Natural killer cell (primary cell): ENCODE results near the gene NR2F6. TPM values are rescaled to one million over a fixed set of nuclear protein-coding genes. Genes with fewer than 3 reads are reported as not detected.

Experiments used
- ATAC-seq, 3 donors: fragments of 150-1000 bp in 2 of 3; fragments of 200-7000 bp in 1 of 3; cut with Tn5 transposase; 1 replicate in 1 of 3; 2 replicates in 2 of 3; pipeline ENCODE4 v1.10.0; 2021; ENCODE audit warnings: mild to moderate bottlenecking in 2 of 3, moderate library complexity in 2 of 3
- DNase-seq, 2 donors: peaks; one replicate each; pipeline versions ENCODE4 v3.0.0 to v3.0.0-alpha.2; 2013 to 2021; ENCODE audit warnings: mixed read lengths in 1 of 2
- H3K27ac ChIP-seq: one replicate; pipeline ENCODE4 v1.5.1; 2013; ENCODE audit warnings: mild to moderate bottlenecking, low read length
- H3K27me3 ChIP-seq: one replicate; pipeline ENCODE4 v1.6.1; 2013; ENCODE audit warnings: low read length; ENCODE audit not compliant: control insufficient read depth, insufficient read depth
- H3K36me3 ChIP-seq: one replicate; pipeline ENCODE4 v1.6.1; 2013; ENCODE audit warnings: low read length; ENCODE audit not compliant: control insufficient read depth, insufficient read depth
- H3K4me1 ChIP-seq: one replicate; pipeline ENCODE4 v1.6.1; 2013; ENCODE audit warnings: low read length; ENCODE audit not compliant: control insufficient read depth, insufficient read depth
- H3K4me3 ChIP-seq: one replicate; pipeline ENCODE4 v1.5.1; 2013; ENCODE audit warnings: low read length
- H3K9me3 ChIP-seq: one replicate; pipeline ENCODE4 v1.6.1; 2013; ENCODE audit warnings: low read length; ENCODE audit not compliant: control insufficient read depth, insufficient read depth
- H3K27ac Mint-ChIP-seq, 2 donors: one replicate each; pipeline ENCODE4 v1.8.0; 2022; ENCODE audit warnings: mild to moderate bottlenecking in 2 of 2, mixed read lengths in 2 of 2, moderate library complexity in 1 of 2
- H3K27me3 Mint-ChIP-seq, 2 donors: one replicate each; pipeline ENCODE4 v1.8.0; 2022; ENCODE audit warnings: low read depth in 2 of 2, mixed read lengths in 2 of 2
- H3K36me3 Mint-ChIP-seq: one replicate; pipeline ENCODE4 v1.8.0; 2022; ENCODE audit warnings: mixed read lengths
- H3K4me1 Mint-ChIP-seq, 2 donors: one replicate each; pipeline ENCODE4 v1.8.0; 2022; ENCODE audit warnings: mixed read lengths in 2 of 2
- H3K4me3 Mint-ChIP-seq: one replicate; pipeline ENCODE4 v1.8.0; 2022; ENCODE audit warnings: mild to moderate bottlenecking, moderate library complexity, mixed read lengths
- H3K9me3 Mint-ChIP-seq, 2 donors: one replicate each; pipeline ENCODE4 v1.8.0; 2022; ENCODE audit warnings: mixed read lengths in 2 of 2
- WGBS: methylation state at CpG from one replicate; pipeline ENCODE4 v1.1.7; 2013; ENCODE audit warnings: missing lambda C conversion rate; ENCODE audit not compliant: insufficient coverage; 5-methylcytosine and 5-hydroxymethylcytosine counted together
- intact Hi-C: fragments of 100-400 bp; cut with micrococcal nuclease; formaldehyde crosslinking; loops from one replicate; pipeline ENCODE4 v1.14.2; 2022
- total RNA-seq, 4 donors: library from RNA; stranded (reverse); fragments of 120-200 nt in 1 of 4; gene quantifications; one replicate each; pipeline versions ENCODE4 v1.2.3 to v1.2.4, GENCODE V29; 2013 to 2022
- TF ChIP-seq, protein P1 (sequence below): fragments of 200-600 bp; IDR thresholded peaks from one replicate; pipeline ENCODE4 v1.8.0; 2022; ENCODE audit warnings: antibody characterized with exemption

The NR2F6 gene
- total RNA-seq, 3 donors from 2014 or later (not counting 1 experiment from before 2014, with no cell fraction given) = 1.3 to 4.2 (median 1.8) TPM

DNA sequence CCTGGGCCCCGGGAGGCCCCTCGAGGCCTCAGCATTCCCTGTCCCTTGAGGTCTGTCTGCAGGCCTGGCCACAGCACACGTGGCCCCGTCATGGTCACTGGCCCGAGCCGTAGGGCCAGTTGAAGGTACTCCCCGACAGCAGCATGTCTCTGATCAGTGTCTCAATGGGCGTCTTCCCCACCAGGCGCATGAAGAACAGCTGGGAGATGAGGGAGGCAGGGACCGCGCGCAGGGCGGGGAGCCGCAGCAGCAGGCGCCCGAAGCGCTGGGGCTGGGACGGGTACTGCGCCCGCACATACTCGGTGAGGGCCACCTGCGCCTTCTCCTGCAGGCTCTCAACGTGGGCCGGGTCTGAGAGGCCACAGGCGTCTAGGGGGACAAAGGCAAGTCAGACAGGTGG is 13.5 kb downstream of the NR2F6 start:
- no peak overlapping the region for H3K4me3 Mint-ChIP-seq
- DNase-seq (no peak), ATAC-seq (no peak)
- H3K36me3 ChIP-seq = peaks cover 2% of the 10 kb centered on the region
- WGBS = 95% methylated on average over 25 of the region's 25 CpGs
- H3K4me1 Mint-ChIP-seq = peaks cover 2 to 23% of the 10 kb centered on the region in 2 donors
- no peaks in the 10 kb centered on the region for H3K36me3 Mint-ChIP-seq
- intact Hi-C loops = no loop called here
- no peaks in the 10 kb centered on the region for H3K27me3 ChIP-seq
- H3K27ac Mint-ChIP-seq = no peak overlapping the region
- TF ChIP-seq, protein P1, sequence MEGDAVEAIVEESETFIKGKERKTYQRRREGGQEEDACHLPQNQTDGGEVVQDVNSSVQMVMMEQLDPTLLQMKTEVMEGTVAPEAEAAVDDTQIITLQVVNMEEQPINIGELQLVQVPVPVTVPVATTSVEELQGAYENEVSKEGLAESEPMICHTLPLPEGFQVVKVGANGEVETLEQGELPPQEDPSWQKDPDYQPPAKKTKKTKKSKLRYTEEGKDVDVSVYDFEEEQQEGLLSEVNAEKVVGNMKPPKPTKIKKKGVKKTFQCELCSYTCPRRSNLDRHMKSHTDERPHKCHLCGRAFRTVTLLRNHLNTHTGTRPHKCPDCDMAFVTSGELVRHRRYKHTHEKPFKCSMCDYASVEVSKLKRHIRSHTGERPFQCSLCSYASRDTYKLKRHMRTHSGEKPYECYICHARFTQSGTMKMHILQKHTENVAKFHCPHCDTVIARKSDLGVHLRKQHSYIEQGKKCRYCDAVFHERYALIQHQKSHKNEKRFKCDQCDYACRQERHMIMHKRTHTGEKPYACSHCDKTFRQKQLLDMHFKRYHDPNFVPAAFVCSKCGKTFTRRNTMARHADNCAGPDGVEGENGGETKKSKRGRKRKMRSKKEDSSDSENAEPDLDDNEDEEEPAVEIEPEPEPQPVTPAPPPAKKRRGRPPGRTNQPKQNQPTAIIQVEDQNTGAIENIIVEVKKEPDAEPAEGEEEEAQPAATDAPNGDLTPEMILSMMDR = no peak
- H3K4me1 ChIP-seq = peaks cover 21% of the 10 kb centered on the region
- H3K9me3 Mint-ChIP-seq = no peaks in the 10 kb centered on the region
- no peak overlapping the region for H3K4me3 ChIP-seq
- no peaks in the 10 kb centered on the region for H3K27me3 Mint-ChIP-seq
- no peaks in the 10 kb centered on the region for H3K9me3 ChIP-seq
- H3K27ac ChIP-seq = no peak overlapping the region

- H3K27ac Mint-ChIP-seq = no peak overlapping the region
- peaks cover 8 to 18% of the 10 kb centered on the region in 2 donors for H3K4me1 Mint-ChIP-seq
- TF ChIP-seq, protein P1 = no peak
- H3K9me3 ChIP-seq = no peaks in the 10 kb centered on the region
- no peak overlapping the region for H3K27ac ChIP-seq
- no peaks in the 10 kb centered on the region for H3K36me3 Mint-ChIP-seq
- H3K27me3 ChIP-seq = no peaks in the 10 kb centered on the region
- no peaks in the 10 kb centered on the region for H3K9me3 Mint-ChIP-seq
- H3K4me1 ChIP-seq = peaks cover 28% of the 10 kb centered on the region
- intact Hi-C loops = loop anchor here (5.0 kb wide), 2 partner anchors 37 to 103 kb away; partner anchors contain the start of gene BABAM1
- peaks cover 2% of the 10 kb centered on the region for H3K36me3 ChIP-seq
- no peak for ATAC-seq
- H3K4me3 Mint-ChIP-seq = no peak overlapping the region
- 93% methylated on average over 3 of the region's 3 CpGs for WGBS
- H3K27me3 Mint-ChIP-seq = no peaks in the 10 kb centered on the region
- H3K4me3 ChIP-seq = no peak overlapping the region
- DNase-seq = no peak
Measured at GRCh38 chr19:17229890-17230289, 15.8 kb downstream of the NR2F6 start.

GRCh38 chr19:17227798-17228367 is 17.8 kb downstream of the NR2F6 start:
- ATAC-seq (no peak), DNase-seq (no peak)
- intact Hi-C loops = loop anchor here (5.0 kb wide), 2 partner anchors 39 to 101 kb away; partner anchors contain the start of gene BABAM1
- Histone ChIP-seq H3K36me3 (peaks cover 2% of the 10 kb centered on the region), H3K4me3 (no peak overlapping the region), H3K9me3 (no peaks in the 10 kb centered on the region), H3K27ac (no peak overlapping the region), H3K4me1 (peaks cover 21% of the 10 kb centered on the region), H3K27me3 (no peaks in the 10 kb centered on the region)
- TF ChIP-seq, protein P1 = no peak
- Mint-ChIP-seq H3K27me3 (no peaks in the 10 kb centered on the region), H3K36me3 (no peaks in the 10 kb centered on the region), H3K9me3 (no peaks in the 10 kb centered on the region), H3K27ac (no peak overlapping the region), H3K4me3 (no peak overlapping the region), H3K4me1 (peaks cover 8 to 11% of the 10 kb centered on the region in 2 donors)
- WGBS = 95% methylated on average over 13 of the region's 13 CpGs
